ENCODE data around the gene GOLGA8N.

Gene GOLGA8N

DNA sequence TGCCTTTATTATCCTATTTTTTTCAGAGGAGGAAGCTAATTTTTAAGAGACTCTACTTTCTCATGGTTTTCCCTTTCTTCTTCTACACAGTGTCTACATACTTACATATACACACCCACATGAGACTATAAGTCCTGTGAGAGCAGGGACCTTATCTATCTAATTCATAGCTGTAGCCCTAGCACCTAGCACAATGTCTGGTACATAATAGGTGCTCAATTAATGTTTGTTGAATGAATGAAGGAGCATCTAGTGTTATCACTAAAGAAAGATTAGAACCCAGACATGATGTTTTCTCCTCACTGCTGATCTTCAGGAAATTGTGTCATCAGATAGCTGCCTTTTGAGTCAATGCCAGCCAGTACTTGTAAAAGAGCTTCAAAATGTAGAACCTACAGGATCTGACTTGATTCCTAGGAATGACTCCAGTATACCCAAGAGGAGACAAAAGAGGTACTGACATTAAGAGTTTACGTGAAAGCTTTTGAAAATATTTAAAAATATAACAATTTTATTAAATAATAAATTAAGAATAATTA lies 50.7 kb downstream of the GOLGA8N start:
- in situ Hi-C loops (cut with MboI; ENCODE audit: low pct_unique_long_range_greater_than_20kb, low sequenced_read_pairs): no loop called here
- DNase-seq: no peak

DNA sequence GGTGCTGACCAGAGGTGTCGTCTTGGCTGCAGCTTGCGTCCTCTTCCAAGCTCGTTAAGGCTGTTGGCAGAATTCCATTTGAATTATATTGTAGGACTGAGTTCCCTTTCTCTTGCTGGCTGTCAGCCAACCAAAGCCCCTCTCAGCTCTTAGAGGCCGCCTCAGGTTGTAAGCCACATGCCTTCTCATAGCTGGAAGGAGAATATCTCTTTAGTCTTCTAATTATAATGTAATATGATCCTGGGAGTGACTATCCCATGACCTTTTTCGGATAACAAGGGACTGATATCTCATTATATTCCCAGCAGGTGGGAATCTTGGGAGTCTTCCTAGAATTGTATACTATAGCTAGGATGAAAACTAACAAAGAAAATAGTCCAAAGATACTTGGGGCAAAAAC lies 53.0 kb downstream of the GOLGA8N start:
- no peak for DNase-seq
- in situ Hi-C loops (cut with MboI; ENCODE audit: low pct_unique_long_range_greater_than_20kb, low sequenced_read_pairs): no loop called here

DNA sequence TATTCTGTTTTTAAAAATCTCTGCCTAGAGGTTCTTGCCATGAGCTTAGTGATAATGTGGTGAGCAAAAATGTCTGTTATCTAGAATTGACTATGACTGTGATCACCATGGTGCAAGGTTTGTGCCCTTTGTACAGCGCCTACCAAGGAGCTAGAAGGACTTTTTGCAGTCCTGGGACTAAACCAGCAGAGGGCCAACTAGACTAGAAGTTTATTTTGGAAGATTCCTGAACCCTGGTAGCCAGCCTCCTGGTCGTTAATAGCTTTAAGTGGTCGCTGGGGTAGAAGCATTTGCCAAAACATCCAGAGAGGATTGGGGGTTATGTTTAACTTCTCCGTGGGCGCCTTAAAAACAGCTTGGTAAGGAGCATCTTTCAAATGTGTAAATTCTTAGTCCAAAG lies 56.1 kb downstream of the GOLGA8N start:
- no peak for DNase-seq
- in situ Hi-C loops (cut with MboI; ENCODE audit: low pct_unique_long_range_greater_than_20kb, low sequenced_read_pairs): no loop called here

DNA sequence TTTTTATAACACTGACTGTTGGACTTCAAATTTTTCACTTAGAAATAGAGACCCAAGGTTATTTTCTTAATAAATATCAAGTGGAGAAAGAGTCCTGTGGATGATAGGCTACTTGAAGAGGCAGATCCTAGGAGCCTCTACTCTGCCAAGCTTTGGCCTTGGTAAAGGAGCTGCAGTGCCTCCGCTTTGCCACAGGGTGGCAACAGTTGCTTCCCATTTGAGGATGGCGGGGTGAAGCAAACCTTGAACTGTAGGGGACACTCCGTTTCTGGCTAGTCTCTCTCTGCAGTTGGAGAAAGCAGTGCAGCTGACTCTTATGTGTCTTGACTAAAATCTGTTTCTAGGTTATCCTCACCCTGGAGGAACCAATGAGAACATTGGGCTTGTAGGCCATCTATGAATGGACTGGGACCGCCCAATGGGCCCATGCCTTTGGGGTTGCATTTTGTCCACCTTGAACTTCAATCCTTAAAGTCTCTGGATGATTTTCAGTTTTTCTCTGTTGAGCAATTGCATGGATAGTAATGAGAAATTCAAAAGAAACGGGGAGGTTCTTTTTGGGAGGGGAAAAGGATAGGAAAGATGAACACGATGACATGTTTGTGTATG lies 58.1 kb downstream of the GOLGA8N start:
- in situ Hi-C loops (cut with MboI; ENCODE audit: low pct_unique_long_range_greater_than_20kb, low sequenced_read_pairs): no loop called here
- DNase-seq: peak; percentile 68

DNA sequence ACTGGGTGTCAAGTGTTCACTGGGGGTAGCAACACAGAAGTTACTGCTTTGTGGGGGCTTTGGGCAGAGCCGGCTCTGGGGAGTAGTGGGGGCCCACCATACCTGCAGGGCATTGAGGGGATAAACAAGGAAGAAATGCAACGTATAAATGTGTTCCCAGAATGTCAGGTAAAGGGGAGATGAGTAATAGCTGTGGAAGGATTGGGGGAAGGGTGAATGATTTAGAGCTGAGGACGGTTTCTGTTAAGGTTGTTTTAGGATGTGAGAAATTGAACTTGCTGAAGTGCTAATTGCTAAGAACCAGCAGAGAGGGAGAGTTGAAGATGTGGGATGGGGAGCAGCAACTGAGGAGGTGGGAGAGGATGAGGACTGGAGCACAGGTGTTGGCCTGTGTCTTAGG lies 58.9 kb downstream of the GOLGA8N start:
- DNase-seq: no peak
- in situ Hi-C loops (cut with MboI; ENCODE audit: low pct_unique_long_range_greater_than_20kb, low sequenced_read_pairs): no loop called here

DNA sequence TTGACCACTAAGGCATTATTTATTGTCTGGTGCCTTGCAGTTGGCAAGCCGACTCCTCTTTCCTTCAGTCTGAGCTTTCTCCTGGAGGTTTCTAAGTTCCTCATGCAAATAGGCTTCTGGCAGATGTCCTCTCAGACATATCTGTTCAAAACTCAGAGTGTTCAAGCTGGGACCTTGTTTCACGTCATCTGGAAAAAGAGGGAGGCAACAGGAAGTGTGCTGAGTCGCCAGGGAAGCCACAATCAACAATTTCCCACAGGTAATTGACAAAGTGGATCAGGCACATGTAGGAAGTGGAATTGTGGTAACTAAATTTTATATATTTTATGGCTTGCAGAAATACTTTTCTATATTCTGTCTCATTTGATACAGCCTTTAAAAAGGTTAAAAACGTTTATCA lies 62.8 kb downstream of the GOLGA8N start:
- in situ Hi-C loops (cut with MboI; ENCODE audit: low pct_unique_long_range_greater_than_20kb, low sequenced_read_pairs): no loop called here
- peak; percentile 74 for DNase-seq

DNA sequence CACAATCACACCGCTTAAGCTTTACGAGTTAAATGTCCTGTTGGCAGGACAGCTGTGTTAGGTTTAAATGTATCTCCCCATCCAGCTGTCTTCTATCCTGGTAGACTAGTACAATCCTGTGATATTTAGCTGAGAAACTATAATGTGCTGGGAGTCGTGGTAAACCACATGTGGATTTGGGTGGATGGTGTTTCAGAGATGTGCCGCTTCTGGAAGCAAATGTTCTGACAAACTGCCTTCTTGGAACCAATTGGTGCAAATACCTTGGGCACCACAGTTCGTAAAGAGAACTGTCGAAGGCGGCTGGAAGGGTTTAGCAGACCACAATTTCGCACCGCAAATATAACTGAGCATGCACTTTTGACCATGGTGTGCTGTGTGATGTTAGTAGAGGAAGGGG lies 63.2 kb downstream of the GOLGA8N start:
- DNase-seq: no peak
- in situ Hi-C loops (cut with MboI; ENCODE audit: low pct_unique_long_range_greater_than_20kb, low sequenced_read_pairs): no loop called here
